ENCODE data around the gene C20orf173.
"Not testable (repeated sequence)": the region's sequence is repeated elsewhere in the genome, so short reads cannot be mapped to it uniquely, and the experiment has no call there.

GRCh38 chr20:35517767-35518166, 11.7 kb downstream of the C20orf173 start:
- TF ChIP-seq, protein P1, sequence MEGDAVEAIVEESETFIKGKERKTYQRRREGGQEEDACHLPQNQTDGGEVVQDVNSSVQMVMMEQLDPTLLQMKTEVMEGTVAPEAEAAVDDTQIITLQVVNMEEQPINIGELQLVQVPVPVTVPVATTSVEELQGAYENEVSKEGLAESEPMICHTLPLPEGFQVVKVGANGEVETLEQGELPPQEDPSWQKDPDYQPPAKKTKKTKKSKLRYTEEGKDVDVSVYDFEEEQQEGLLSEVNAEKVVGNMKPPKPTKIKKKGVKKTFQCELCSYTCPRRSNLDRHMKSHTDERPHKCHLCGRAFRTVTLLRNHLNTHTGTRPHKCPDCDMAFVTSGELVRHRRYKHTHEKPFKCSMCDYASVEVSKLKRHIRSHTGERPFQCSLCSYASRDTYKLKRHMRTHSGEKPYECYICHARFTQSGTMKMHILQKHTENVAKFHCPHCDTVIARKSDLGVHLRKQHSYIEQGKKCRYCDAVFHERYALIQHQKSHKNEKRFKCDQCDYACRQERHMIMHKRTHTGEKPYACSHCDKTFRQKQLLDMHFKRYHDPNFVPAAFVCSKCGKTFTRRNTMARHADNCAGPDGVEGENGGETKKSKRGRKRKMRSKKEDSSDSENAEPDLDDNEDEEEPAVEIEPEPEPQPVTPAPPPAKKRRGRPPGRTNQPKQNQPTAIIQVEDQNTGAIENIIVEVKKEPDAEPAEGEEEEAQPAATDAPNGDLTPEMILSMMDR (IDR thresholded peaks at IDR 0.05 in 2 of 3, conservative IDR thresholded peaks at IDR 0.05 in 1 of 3; ENCODE audit: borderline replicate concordance in 1 of 3, insufficient read depth in 1 of 3, low read depth in 2 of 3, low read length in 2 of 3) = not testable (repeated sequence)
- TF ChIP-seq YY1 (IDR thresholded peaks at IDR 0.05; ENCODE audit: extremely low read depth, insufficient replicate concordance, low read depth, low read length); EGR1 (IDR thresholded peaks at IDR 0.05; ENCODE audit: low read depth); EZH2phosphoT487 (IDR thresholded peaks at IDR 0.05; ENCODE audit: borderline replicate concordance): not testable (repeated sequence)

Data from HCT116 (cell line).